ENCODE results near the gene HOXB8. TPM values are rescaled to one million over a fixed set of nuclear protein-coding genes. Genes with fewer than 3 reads are reported as not detected.

HOXB8 gene
- total RNA-seq, 6 donors from 2014 or later, result 0.23 to 0.27 TPM; not detected in 4

DNA sequence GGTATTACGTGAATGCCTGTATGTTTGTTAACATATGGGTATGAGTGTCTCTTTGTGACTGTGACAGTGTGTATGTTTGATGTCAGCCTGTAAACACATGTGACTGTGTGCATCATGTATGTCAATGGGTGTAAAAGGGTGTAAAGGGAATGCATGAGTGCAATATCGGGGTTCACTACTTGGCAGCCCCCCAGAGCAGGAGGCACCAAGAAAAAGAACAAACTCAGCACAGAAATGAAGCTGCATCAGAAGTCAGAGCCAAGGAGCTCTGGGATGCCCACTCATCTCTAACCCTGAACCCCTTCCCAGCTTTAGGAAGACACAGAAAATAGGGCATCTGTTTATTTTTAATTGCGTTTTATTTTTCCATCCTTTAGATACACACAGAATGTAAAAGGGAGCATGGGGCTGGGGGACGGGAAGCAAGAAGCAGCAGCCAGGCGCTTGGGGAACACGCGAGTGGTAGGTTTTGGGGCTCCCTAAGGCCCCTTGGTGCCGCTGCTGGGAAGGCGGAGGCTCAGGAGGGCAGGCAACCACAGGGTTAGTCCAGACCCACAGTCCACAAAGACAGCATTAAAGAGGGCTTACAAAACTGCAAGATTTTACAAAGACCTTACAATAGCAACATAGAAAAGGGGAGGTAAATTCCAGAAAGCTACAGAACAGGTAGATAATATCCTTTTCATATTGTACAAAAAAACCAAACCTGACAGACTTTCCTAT lies 8.0 kb downstream of the HOXB8 start:
- TF ChIP-seq EP300 (IDR thresholded peaks at IDR 0.05), result no peak
- no peak overlapping the region for H3K4me3 ChIP-seq
- H3K9me3 ChIP-seq, result no peaks in the 10 kb centered on the region
- no peak for ATAC-seq (ENCODE audit: low FRiP score in 2 of 2)
- no peaks in the 10 kb centered on the region for H3K36me3 ChIP-seq
- H3K27me3 ChIP-seq, result peaks cover 2 to 79% (median 44%) of the 10 kb centered on the region in 4 donors
- WGBS, 2 donors, result 54 to 64% methylated on average over 9 of the region's 9 CpGs
- H3K4me1 ChIP-seq, result peaks cover 6 to 33% (median 26%) of the 10 kb centered on the region in 4 donors
- no peak overlapping the region for H3K27ac ChIP-seq
- no peak for DNase-seq

DNA sequence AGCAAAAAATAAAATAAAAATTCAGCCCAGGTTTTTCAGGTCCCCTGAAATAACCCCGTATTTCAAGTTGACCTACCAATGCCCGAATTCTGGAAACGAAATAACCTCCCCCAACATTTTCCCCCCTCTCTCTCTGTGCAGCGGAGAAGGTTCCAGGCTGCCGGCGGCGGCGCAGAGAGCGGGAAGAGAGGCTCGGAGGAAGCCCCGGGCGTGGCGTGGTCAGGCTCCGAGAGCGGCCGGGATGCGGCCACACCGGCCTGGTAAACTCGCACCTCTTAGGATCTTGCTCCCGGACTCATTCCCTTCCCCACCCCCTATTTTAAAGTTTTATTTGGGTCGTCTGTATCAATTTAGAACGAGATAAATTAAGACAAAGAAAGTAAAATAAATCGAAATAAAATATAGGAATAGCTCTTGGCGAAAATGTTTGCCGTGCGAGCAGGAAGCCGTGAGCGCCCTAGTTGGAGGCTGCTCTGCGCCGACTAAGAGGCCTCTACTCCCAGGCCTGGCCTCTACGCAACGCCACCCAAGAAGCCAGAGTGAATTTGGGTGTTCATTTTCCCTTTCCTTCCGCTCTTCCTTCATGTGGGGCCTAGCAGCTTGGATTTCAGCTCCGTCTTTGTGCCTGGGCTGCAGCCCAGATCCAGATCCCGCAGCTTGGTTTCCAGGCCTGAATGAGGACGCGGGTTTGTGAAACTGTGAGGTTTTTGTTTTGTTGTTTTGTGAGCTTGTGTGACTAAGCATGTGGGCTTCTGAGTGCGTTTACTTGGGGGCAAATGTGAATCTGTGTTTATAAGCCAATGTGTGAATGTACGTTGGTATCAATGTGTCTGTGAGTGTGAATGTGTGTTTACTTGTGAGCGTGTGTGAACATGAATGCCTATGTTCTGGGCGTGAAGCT lies 8.9 kb downstream of the HOXB8 start:
- ATAC-seq (ENCODE audit: low FRiP score in 2 of 2) (no peak), DNase-seq (peak in 1 of 2 donors; percentile 71)
- peaks cover 7 to 28% (median 19%) of the 10 kb centered on the region in 4 donors for H3K4me1 ChIP-seq
- H3K27me3 ChIP-seq, result peaks cover 2 to 79% (median 41%) of the 10 kb centered on the region in 4 donors
- H3K36me3 ChIP-seq, result no peaks in the 10 kb centered on the region
- no peak overlapping the region for H3K27ac ChIP-seq
- no peaks in the 10 kb centered on the region for H3K9me3 ChIP-seq
- WGBS, 2 donors, result 53 to 55% methylated on average over 41 of the region's 41 CpGs
- TF ChIP-seq POLR2A (IDR thresholded peaks at IDR 0.05) (no peak), EP300 (IDR thresholded peaks at IDR 0.05) (no peak), CTCF (IDR thresholded peaks at IDR 0.05) (no peak), POLR2AphosphoS5 (IDR thresholded peaks at IDR 0.05) (no peak)
- no peak overlapping the region for H3K4me3 ChIP-seq

GRCh38 chr17:48605409-48605919 lies 9.6 kb downstream of the HOXB8 start:
- no peak overlapping the region for H3K4me3 ChIP-seq
- H3K27ac ChIP-seq, result no peak overlapping the region
- no peak for DNase-seq
- H3K27me3 ChIP-seq, result peaks cover 2 to 72% (median 38%) of the 10 kb centered on the region in 4 donors
- no peak for ATAC-seq (ENCODE audit: low FRiP score in 2 of 2)
- H3K9me3 ChIP-seq, result no peaks in the 10 kb centered on the region
- H3K4me1 ChIP-seq, result peaks cover 7 to 20% (median 13%) of the 10 kb centered on the region in 4 donors
- WGBS, 2 donors, result 50 to 61% methylated on average over 7 to 10 of the region's 10 CpGs
- no peaks in the 10 kb centered on the region for H3K36me3 ChIP-seq
- TF ChIP-seq CTCF (IDR thresholded peaks at IDR 0.05), result no peak
- no peak for TF ChIP-seq EP300 (IDR thresholded peaks at IDR 0.05)
- no peak for TF ChIP-seq POLR2A (IDR thresholded peaks at IDR 0.05)
- no peak for TF ChIP-seq POLR2AphosphoS5 (IDR thresholded peaks at IDR 0.05)

DNA sequence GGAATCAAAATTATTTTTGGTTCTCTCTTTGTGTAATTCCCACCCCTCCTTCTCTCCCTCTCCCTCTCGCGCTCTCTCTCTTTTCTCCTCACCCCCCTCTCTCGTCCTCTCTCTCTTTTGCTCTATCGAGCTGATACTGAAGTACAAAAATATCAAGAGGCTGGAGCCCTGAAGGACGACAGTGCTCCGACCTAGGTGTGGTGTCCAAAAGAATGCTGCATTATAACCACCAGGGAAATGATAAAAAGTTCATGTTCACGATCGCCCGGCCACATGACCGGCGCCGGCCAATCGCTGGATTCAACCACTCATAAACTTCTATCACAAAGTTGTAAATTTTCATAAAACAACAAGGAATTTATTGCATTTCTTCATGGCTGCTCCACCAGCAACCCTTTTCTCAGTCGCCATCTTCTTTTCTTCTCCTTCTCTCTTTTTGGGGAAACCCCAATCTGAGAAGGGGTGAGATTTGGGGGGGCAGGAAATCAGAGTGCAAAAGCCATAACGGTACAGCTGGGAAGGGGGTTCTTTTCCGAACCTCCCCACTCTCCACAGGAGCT lies 10.2 kb downstream of the HOXB8 start, which contains the start of gene HOXB6:
Gene HOXB6 (minus strand): TSS at position 217 of the 560 bp plus-strand sequence. CDS start 6,836 bp downstream, outside the sequence.
- 33 to 39% methylated on average over 16 of the region's 16 CpGs for WGBS, 2 donors
- ATAC-seq (ENCODE audit: low FRiP score in 2 of 2), result no peak
- DNase-seq, result peak in 1 of 2 donors; percentile 78
- Histone ChIP-seq H3K36me3 (no peaks in the 10 kb centered on the region), H3K4me1 (peaks cover 7 to 14% (median 7%) of the 10 kb centered on the region in 4 donors), H3K27ac (no peak within 1 kb of the TSS), H3K9me3 (no peaks in the 10 kb centered on the region), H3K4me3 (peak within 1 kb of the TSS in 3 of 4 donors; percentile 1 to 13 (median 4)), H3K27me3 (peaks cover 0 to 66% (median 32%) of the 10 kb centered on the region in 4 donors)
- TF ChIP-seq EP300 (IDR thresholded peaks at IDR 0.05) (no peak), POLR2A (IDR thresholded peaks at IDR 0.05) (no peak), CTCF (IDR thresholded peaks at IDR 0.05) (no peak), POLR2AphosphoS5 (IDR thresholded peaks at IDR 0.05) (no peak)

Data from upper lobe of left lung (tissue), 6 donors.